COLO668 (cell line): ENCODE data around the gene JAK2.
A peak's percentile ranks its signal among the peaks of the same experiment; 100 is the strongest.
"Not testable (repeated sequence)": the region's sequence is repeated elsewhere in the genome, so short reads cannot be mapped to it uniquely, and the experiment has no call there.

Source experiments
- DNase-seq: peaks from one replicate; lab custom pipeline; 2025; ENCODE audit not compliant: unreplicated experiment; lab: John Stamatoyannopoulos, UW

Gene JAK2

DNA sequence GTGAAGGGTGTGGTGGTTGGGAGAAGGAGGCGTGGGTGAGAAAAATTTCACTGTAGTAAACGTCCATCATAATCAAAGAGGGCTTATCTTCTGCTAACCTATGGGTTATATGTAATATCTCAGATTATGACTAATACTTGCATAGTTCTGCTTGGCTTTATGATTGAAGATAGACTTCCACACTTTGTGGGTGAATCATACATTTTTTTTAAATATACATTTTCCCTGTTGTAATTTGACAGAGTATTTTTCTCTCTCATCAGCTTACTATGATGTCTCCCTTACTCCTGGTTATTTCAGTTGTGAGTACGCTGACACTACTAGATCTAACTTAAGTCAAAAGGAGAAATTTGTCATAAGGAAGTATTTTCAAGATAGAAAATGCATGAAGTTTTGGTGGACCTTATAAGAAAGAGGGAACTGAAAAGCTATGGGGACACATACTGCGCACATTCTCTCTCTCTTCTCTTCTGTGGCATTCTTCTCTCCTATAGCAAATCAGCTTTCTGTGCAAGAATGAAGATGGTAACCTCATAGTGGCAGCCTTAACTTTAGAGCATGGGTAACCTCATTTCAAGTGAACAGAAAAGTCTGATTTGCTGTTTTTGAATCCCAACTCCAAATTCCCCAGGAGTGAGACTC is 4.9 kb upstream of the JAK2 start:
- no peak for DNase-seq

DNA sequence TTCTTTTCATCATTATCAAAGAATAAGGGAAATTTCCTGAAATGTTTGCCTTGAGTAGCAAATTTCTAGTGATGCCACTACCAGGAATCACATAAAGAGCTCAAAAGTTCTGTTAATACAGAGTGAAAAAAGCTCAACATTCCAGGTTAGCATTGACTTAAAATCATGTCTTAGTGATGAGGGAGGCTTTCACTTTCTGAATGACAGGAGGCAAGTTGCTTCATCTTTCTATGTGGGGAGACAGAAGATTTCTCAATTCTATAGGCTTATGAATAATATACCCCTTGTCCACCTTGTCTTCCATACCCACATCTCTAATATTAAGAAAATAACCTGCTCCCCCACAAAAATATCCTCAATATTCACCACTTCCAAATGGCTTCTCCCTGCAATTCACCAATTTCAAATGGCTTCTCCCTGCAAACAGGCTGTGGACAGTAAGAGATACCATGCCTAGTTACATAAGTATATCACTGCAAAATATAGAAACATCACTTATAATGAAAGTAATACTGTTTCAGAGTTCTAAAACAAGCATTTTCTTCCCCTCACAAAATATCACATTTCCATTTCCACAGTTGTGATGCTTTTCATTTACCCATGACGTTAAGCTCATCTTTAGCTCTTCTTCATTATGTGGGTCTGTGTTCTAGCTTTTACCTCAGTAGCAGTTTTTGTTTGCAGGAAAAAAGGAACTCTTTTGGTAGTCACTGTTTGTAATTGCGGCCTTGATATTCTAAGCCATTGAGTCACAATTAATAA is 2.2 kb upstream of the JAK2 start:
- no peak for DNase-seq

DNA sequence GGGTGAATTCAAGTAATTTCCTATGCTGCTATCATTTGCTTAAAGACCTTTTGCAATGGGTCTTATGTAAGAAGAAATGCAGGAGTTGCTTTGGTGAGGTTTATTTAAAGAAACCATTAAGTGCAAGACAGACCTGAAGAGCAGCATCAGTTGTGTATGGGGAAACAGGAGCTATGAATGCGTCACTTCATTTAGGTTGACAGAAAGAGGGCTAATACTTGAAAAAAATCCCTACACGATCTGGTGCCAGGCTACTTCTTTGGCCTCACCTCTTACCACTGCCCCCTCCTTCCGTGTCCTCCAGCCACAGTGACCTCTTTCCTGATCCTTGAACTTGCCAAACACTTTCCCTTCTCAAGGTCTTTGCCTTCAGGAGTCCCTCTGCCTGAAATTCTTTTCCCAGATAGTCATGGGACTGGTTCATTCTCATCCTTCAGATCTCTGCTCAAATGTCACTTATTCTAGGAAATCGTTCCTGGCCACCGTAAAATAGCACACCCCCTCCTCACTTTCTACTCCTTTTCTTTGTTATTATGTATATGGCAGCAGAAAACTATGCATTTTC is 1.4 kb upstream of the JAK2 start:
- DNase-seq, result no peak

DNA sequence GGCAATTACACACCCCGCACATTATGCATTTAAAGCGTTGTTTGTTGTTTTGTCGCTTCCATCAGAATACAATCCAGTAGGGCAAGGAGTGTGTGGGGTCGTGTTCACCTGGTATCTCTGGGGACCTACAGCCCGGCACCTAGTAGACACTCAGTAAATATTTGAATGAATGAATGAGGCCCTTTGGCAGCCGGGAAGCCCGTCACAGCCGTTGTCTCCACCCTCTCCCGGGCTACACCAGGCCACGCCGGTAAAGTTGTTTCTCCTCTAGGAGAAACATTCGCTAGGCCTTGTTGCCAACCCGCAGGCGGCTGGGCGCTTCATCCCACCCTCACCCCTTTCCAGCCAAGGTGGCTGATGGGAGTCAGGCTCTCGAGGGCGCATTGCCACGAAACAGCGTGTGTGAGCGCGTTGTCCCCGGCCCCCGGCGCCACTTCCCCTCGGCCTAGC is 876 bp upstream of the JAK2 start:
- peak; percentile 64 for DNase-seq

DNA sequence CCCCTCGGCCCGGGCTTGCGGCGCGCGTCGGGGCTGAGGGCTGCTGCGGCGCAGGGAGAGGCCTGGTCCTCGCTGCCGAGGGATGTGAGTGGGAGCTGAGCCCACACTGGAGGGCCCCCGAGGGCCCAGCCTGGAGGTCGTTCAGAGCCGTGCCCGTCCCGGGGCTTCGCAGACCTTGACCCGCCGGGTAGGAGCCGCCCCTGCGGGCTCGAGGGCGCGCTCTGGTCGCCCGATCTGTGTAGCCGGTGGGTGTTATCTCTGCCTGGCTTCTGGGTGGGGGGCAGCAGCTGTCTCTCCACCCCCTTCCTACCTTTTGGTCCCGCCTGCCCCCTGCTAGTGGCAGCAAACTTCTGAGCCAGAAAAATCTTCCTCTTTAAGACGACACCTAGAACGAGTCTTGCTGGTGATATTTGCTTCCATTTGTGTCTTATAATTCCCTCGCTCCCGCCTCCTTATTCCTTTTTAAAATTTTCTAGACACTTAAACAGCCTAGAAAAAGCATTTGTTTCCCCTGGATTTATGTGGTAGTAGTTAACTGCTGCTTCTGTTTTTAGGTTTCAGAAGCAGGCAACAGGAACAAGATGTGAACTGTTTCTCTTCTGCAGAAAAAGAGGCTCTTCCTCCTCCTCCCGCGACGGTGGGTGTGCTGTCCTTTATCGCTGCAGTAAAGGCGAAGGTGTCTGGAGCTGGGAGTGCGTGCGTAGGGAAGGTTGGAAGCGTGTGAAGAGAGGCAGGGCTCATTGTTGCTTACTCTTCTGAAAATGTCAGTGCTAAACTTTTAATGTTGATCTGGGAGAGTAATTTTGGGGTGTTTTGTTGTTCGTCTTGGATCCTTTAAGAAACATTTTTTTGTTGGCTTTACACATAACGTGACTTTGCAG is 554 bp downstream of the JAK2 start:
- DNase-seq, result peak; percentile 8

DNA sequence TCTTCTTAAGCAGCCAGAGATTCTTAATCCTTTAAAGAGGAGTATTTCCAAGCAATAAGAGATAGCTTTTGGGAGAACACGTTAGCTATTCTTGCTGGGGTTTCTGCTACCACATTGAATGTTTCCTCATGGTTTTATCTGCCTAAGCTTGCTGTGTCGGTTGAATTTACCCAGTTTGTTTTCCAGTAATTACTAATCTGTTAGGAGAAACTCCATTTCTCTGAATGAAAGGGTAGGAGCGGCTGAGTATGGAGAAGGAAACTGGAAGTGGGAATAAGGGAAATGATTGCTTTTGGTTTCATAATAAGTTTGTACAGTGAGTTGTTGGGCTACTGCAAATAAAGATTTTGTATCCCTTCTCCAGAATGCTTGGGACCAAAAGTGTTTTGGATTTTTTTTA is 1.2 kb downstream of the JAK2 start:
- no peak for DNase-seq

DNA sequence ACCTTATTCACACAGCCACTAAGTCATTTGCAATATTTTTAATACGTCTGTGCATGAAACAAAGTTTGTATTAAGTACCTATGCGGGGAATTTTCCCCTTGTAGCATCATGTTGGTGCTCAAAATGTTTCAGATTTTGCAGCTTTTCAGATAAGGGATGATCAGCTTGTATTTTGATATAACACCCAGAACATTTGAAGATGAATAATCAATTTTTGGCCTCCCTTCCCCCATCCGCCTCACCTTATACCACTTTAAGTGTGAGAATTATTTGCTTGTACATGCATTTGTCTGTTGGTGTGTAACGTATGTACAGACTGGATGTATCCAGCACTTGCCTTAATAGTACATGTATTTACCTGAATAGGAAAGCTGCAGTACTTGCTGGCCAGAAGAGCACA is 1.7 kb downstream of the JAK2 start:
- no peak for DNase-seq

DNA sequence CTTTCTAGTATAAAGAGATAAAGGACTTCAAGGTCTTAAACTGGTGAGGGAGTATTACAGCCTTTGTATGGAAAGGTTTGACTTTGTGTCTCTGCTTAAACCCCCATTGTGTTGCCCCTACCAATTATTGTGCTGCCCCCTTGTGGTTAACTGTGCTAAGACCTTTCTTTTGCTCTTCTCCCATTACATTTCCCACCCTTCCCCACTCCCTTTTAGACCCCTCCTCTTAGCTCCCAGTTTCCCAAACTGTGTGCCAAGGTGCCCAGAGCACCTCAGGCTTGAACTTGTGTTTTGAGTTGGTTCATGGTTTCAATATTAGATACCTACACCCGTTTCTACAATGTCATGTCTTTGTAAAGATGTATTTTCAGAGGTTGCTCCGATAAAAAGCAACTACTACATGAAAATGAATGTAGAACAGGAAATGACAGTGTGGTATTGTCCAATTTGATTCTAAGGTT is 2.9 kb downstream of the JAK2 start:
- DNase-seq, result peak; percentile 50

DNA sequence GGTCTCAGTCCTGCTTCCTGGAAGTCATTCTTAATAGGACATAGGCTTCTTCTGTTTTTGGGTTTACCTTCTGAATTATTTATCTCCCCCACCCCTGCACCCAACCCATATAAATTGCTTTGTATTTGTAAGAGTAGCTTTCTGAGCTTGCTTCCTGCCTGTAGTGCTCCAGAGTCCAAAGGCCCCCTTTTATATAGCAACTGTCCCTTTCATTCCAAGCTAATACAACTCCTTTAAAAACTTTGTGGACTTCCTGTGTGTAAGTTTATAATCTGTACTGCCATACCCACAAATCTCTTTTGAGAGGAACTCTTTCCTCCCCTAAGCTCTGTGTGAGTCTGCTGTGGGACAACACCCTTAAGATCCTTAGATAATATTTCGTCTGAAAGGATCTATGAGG is 7.8 kb downstream of the JAK2 start:
- no peak for DNase-seq

DNA sequence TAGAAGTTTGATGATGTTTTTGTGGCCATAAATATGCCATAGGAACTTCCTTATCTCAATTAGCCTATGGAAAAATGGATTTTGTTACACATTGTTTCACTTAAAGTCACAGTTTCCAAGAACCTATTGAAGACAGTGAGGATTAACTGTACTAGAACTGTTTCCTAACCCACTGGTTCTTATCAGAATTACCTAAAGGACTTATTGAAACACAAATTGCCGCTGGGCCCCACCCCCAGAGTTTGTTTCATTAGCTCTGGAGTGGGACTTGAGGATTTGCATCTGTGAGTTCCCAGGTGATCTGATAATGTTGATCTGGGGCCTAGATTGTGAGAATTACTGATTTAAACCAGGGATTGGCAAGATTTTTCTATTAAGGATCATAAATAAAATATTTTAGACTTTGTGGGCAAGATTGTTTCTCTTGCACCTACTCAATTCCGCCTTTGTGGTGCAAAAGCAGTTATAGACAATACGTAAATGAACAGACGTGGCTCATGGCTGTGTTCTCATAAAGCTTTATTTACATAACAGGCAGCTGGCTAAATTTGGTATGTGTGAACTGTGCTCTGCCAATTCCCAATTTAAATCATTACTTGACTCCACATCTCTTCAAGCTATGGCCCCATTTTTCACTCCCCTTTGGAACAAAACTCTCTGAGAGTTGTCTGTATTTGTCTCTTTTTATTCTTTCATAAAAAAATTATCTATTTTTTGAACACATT is 9.3 kb downstream of the JAK2 start:
- DNase-seq, result no peak

DNA sequence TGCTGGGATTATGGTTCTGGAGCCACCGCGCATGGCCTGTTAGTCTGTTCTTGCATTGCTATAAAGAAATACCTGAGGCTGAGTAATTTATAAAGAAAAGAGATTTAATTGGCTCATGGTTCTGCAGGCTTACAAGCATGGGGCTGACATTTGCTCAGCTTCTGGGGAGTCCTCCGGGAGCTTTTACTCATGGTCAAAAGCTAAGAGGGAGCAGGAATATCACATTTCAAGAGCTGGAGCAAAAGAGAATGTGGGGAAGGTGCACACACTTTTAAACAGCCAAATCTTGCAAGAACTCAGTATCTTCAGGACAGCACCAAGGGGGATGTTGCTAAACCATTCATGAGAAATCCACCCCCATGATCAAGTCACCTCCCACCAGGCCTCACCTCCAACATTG is 12.1 kb downstream of the JAK2 start:
- DNase-seq, result no peak

DNA sequence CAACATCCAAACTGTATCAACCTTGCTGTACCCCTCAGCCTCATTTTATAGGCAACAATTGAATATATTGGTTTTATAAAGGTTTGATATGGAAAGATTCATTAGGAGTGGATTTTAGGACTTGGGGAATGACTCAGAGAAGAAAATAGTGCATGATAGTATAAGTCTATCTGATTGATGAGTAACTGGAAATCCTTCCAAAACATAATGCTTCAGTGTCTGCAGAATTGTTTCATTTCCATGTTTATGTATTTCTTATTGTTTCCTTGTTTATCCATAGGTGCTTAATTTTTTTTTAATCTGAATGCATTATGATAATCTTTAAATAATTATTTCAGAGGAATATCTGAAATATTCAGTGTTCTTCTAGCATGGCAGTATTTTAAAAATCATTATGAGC is 12.6 kb downstream of the JAK2 start:
- no peak for DNase-seq

DNA sequence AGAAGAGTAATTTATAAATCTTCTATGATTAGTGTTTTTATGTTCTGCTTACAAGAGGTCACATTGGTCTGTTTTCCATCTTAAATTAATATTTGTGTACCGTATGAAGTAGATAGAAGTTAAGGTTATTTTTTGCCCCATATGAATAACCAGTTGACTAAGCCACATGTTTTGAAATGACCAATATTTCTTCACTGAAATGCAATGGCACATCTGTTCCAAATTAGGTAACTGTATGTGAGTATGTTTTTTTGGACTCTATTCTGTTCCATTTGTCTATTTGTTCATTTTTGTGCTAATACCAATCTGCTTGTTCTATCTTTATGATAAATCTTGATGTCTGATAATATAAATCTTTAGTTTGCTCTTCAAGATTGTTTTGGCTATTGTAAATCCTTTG is 17.7 kb downstream of the JAK2 start:
- DNase-seq, result no peak

DNA sequence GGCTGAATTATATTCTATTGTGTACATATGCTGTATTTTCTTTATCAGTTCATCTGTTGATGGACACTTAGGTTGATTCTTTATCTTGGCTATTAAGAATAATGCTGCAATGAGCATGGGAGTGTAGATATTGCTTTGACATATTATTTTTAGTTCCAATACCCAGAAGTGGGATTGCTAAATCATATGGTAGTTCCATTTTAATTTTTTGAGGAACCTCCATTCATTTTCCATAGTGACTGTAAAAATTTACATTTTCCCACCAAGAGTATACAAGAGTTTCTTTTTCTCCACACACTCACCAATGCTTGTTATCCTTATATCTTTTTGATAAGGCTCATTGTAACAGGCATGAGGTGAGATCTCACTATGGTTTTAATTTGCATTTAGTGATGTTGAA is 19.4 kb downstream of the JAK2 start:
- DNase-seq, result no peak

DNA sequence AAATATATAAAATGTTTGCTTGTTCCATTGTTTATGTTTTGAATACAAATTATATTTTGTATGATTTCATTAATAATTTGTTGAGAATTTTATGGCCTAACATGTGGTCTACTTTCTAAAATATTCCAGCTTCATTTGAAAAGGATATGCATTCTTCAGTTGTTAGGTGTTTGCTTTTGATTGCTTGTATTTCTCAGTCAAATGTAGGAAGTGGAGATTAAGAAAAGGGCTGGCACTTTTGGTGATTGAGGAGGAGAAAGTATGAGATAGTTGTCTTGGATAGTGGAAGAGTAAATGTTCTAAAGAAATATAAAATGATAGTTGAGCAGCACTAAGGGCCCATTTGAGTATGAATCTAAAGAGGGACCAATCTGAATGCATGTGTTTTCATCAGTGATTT is 23.1 kb downstream of the JAK2 start:
- no peak for DNase-seq

DNA sequence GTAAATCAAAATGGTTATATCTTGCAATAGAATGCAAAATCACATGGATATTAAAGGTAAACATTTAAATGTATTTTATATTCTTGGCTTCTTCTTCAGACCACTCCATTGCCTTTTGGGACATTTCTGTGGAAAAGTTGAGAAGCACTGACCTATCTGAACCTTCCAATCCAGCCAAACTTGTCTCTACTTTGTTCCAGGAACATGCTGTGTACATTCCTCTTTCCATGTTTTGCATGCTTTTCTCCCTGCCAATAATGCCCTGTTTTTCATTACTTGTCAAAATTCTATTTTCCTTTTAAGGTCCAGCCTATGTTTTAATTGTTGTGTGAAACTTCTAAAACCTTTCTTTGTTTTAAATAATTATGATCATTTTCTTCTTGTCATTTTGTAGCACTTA is 28.3 kb downstream of the JAK2 start:
- no peak for DNase-seq

DNA sequence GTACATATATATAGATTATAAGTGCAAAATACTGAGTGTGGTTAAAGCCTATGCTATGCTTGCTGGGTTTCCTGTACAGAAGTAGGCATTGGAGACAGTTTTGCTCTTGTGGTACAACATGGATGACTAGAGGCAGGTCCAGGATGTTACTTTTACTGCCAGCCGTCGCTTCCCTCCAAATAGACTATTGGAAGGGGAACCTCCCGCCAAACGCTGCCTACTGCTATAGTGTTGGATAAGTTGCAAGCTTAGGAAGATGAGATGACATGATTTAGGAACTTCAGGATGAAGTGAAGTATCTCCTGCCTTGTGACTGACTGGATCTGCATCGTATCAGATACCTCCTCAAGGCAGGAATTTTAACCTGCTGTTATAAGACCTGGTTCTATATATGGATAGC is 30.9 kb downstream of the JAK2 start:
- no peak for DNase-seq

DNA sequence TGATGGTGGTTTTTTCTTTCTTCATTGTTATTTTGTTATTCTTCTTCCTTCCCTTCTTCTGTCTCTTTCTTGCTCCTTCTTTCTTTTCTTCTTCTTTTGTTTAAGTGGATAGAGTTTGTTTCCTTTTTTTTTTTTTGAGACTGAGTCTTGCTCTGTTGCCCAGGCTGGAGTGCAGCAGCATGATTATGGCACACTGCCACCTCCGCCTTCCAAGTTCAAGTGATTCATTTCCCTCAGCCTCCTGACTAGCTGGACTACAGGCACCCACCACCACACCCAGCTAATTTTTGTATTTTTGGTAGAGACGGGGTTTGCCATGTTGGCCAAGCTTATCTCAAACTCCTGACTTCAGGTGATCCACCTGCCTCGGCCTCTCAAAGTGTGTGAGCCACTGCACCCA is 40.3 kb downstream of the JAK2 start:
- DNase-seq, result no peak

DNA sequence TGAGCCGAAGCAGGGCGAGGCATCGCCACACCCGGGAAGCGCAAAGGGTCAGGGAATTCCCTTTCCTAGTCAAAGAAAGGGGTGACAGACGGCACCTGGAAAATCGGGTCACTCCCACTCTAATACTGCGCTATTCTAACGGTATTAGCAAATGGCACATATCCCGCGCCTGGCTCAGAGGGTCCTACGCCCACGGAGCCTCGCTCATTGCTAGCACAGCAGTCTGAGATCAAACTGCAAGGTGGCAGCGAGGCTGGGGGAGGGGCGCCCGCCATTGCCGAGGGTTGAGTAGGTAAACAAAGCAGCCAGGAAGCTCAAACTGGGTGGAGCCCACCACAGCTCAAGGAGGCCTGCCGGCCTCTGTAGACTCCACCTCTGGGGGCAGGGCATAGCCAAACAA is 46.9 kb downstream of the JAK2 start:
- DNase-seq, result not testable (repeated sequence)

DNA sequence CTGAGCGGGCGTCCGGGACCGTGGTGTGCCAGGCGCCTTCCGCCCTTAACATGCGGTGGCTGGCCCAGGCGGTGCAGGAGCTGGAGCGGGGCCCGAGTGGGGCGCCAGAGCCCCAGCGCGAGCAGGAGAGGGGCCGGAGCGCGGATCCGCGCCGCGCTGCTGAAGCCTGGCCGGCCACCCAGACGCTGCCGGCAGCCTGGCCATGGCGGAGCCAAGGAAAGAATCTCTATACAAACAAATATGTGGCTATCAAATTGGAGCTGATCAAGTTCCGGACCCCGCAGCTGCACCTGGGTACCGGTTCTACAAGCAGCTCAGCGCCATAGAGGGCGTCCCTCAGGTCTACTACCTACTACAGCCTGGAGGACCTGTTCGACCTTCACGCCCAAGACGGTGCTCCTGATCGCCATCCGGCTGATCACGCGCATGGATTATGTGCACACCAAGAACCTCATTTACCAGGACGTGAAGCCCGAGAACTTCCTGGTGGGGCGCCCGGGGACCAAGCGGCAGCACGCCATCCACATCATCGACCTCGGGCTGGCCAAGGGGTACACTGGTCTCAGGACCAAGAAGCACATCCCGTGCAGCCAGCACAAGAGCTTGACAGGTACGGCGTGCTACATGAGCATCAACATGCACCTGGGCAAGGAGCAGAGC is 55.8 kb downstream of the JAK2 start:
- no peak for DNase-seq
